HEK293 (cell line): ENCODE data around the gene KIF2C.

Source experiments
- FEZF1 ChIP-seq: fragments of 450-650 bp; formaldehyde crosslinking; IDR thresholded peaks from 2 replicates; pipeline ENCODE4 v1.5.1; 2016; ENCODE audit warnings: missing biosample characterization, missing genetic modification characterization
- GFI1B ChIP-seq: fragments of 450-650 bp; formaldehyde crosslinking; IDR thresholded peaks from 2 replicates; pipeline ENCODE4 v1.5.1; 2016; ENCODE audit warnings: missing biosample characterization, missing genetic modification characterization
- IKZF3 ChIP-seq: fragments of 450-650 bp; IDR thresholded peaks from 2 replicates; pipeline ENCODE4 v1.5.0; 2018; ENCODE audit warnings: missing biosample characterization, mild to moderate bottlenecking, missing genetic modification characterization, moderate library complexity
- KLF8 ChIP-seq: fragments of 450-650 bp; formaldehyde crosslinking; IDR thresholded peaks from 2 replicates; pipeline ENCODE4 v1.5.1; 2016; ENCODE audit warnings: missing biosample characterization, missing genetic modification characterization
- KLF9 ChIP-seq: fragments of 450-650 bp; formaldehyde crosslinking; IDR thresholded peaks from 2 replicates; pipeline ENCODE4 v1.5.1; 2016; ENCODE audit warnings: missing biosample characterization, missing genetic modification characterization, low read depth
- OVOL3 ChIP-seq: fragments of 450-650 bp; formaldehyde crosslinking; IDR thresholded peaks from 2 replicates; pipeline ENCODE4 v1.5.1; 2016; ENCODE audit warnings: missing biosample characterization, missing genetic modification characterization
- PATZ1 ChIP-seq: fragments of 450-650 bp; formaldehyde crosslinking; IDR thresholded peaks from 2 replicates; pipeline ENCODE4 v1.5.1; 2016; ENCODE audit warnings: missing biosample characterization, missing genetic modification characterization
- REPIN1 ChIP-seq: fragments of 450-650 bp; formaldehyde crosslinking; IDR thresholded peaks from 2 replicates; pipeline ENCODE4 v1.5.1; 2017; ENCODE audit warnings: missing biosample characterization, missing genetic modification characterization, low read depth
- SP2 ChIP-seq: fragments of 450-650 bp; formaldehyde crosslinking; IDR thresholded peaks from 2 replicates; pipeline ENCODE4 v1.5.1; 2016; ENCODE audit warnings: missing biosample characterization, missing genetic modification characterization
- SP7 ChIP-seq: fragments of 450-650 bp; formaldehyde crosslinking; IDR thresholded peaks from 2 replicates; pipeline ENCODE4 v1.5.1; 2016; ENCODE audit warnings: missing biosample characterization, missing genetic modification characterization
- TCF7L2 ChIP-seq: IDR thresholded peaks from 2 replicates; pipeline ENCODE4 v1.6.1; 2011; ENCODE audit warnings: low read depth, mild to moderate bottlenecking, inconsistent platforms, low read length, moderate library complexity, borderline replicate concordance
- ZFP3 ChIP-seq: fragments of 450-650 bp; formaldehyde crosslinking; IDR thresholded peaks from 2 replicates; pipeline ENCODE4 v1.5.1; 2016; ENCODE audit warnings: low read depth, missing biosample characterization, missing genetic modification characterization
- ZNF10 ChIP-seq: fragments of 450-650 bp; formaldehyde crosslinking; IDR thresholded peaks from 2 replicates; pipeline ENCODE4 v1.5.1; 2017; ENCODE audit warnings: missing biosample characterization, missing genetic modification characterization
- ZNF146 ChIP-seq: fragments of 450-650 bp; formaldehyde crosslinking; IDR thresholded peaks from 2 replicates; pipeline ENCODE4 v1.5.1; 2016; ENCODE audit warnings: missing biosample characterization, missing genetic modification characterization
- ZNF174 ChIP-seq: fragments of 450-650 bp; formaldehyde crosslinking; IDR thresholded peaks from 2 replicates; pipeline ENCODE4 v1.5.0; 2017; ENCODE audit warnings: missing biosample characterization, mild to moderate bottlenecking, missing genetic modification characterization
- ZNF184 ChIP-seq: fragments of 450-650 bp; IDR thresholded peaks from 2 replicates; pipeline ENCODE4 v1.5.1; 2018; ENCODE audit warnings: missing biosample characterization, mild to moderate bottlenecking, missing genetic modification characterization
- ZNF2 ChIP-seq: fragments of 450-650 bp; formaldehyde crosslinking; IDR thresholded peaks from 2 replicates; pipeline ENCODE4 v1.5.1; 2016; ENCODE audit warnings: missing biosample characterization, missing genetic modification characterization
- ZNF521 ChIP-seq: fragments of 450-650 bp; formaldehyde crosslinking; IDR thresholded peaks from 2 replicates; pipeline ENCODE4 v1.5.1; 2017; ENCODE audit warnings: missing biosample characterization, mild to moderate bottlenecking, missing genetic modification characterization
- ZNF555 ChIP-seq: fragments of 450-650 bp; formaldehyde crosslinking; conservative IDR thresholded peaks from 2 replicates; pipeline ENCODE4 v1.5.1; 2017; ENCODE audit warnings: missing biosample characterization, mild to moderate bottlenecking, missing genetic modification characterization, inconsistent platforms
- ZNF561 ChIP-seq: fragments of 450-650 bp; IDR thresholded peaks from 2 replicates; pipeline ENCODE4 v1.5.1; 2018; ENCODE audit warnings: missing biosample characterization, missing genetic modification characterization, borderline replicate concordance
- ZNF654 ChIP-seq: fragments of 450-650 bp; formaldehyde crosslinking; IDR thresholded peaks from 2 replicates; pipeline ENCODE4 v1.5.1; 2016; ENCODE audit warnings: low read depth, missing biosample characterization, missing genetic modification characterization
- ZNF670 ChIP-seq: fragments of 450-650 bp; formaldehyde crosslinking; IDR thresholded peaks from 2 replicates; pipeline ENCODE4 v1.5.1; 2016; ENCODE audit warnings: missing biosample characterization, missing genetic modification characterization, low read depth
- ZNF777 ChIP-seq: fragments of 450-650 bp; formaldehyde crosslinking; IDR thresholded peaks from 2 replicates; pipeline ENCODE4 v1.5.1; 2017; ENCODE audit warnings: missing biosample characterization, missing genetic modification characterization, borderline replicate concordance
- ZNF792 ChIP-seq: fragments of 450-650 bp; formaldehyde crosslinking; IDR thresholded peaks from 2 replicates; pipeline ENCODE4 v1.5.1; 2016; ENCODE audit warnings: missing biosample characterization, missing genetic modification characterization
- ZNF837 ChIP-seq: fragments of 450-650 bp; formaldehyde crosslinking; IDR thresholded peaks from 2 replicates; pipeline ENCODE4 v1.5.1; 2016; ENCODE audit warnings: missing biosample characterization, missing genetic modification characterization
- TF ChIP-seq, protein P1 (sequence below): fragments of 450-650 bp; formaldehyde crosslinking; IDR thresholded peaks from 2 replicates; pipeline ENCODE4 v1.5.1; 2016; ENCODE audit warnings: missing biosample characterization, missing genetic modification characterization
- TF ChIP-seq, protein P2 (sequence below): fragments of 450-650 bp; formaldehyde crosslinking; IDR thresholded peaks from 2 replicates; pipeline ENCODE4 v1.5.1; 2016; ENCODE audit warnings: missing biosample characterization, missing genetic modification characterization
- TF ChIP-seq, protein P3 (sequence below): fragments of 450-650 bp; formaldehyde crosslinking; IDR thresholded peaks from 2 replicates; pipeline ENCODE4 v1.5.1; 2017; ENCODE audit warnings: missing biosample characterization, mild to moderate bottlenecking, missing genetic modification characterization, moderate library complexity
- TF ChIP-seq, protein P4 (sequence below): IDR thresholded peaks from 2 replicates; pipeline ENCODE4 v1.6.1; 2011; ENCODE audit warnings: mild to moderate bottlenecking, low read depth, low read length, borderline replicate concordance
- TF ChIP-seq, protein P5 (sequence below): fragments of 450-650 bp; formaldehyde crosslinking; IDR thresholded peaks from 2 replicates; pipeline ENCODE4 v1.5.1; 2017; ENCODE audit warnings: missing biosample characterization, missing genetic modification characterization

KIF2C gene

GRCh38 chr1:44721485-44722361 is 17.9 kb upstream of the KIF2C start (continued):
- TF ChIP-seq ZNF174 (tag by site-specific recombination) (no peak), ZNF555 (no peak), ZNF837 (tag by site-specific recombination) (no peak), KLF8 (tag by site-specific recombination) (peak; percentile 77), ZNF777 (tag by site-specific recombination) (no peak), KLF9 (tag by site-specific recombination) (0 out of 2 replicates have a peak, but pooled peaks have one; percentile 17), SP2 (tag by site-specific recombination) (peak; percentile 27; the same call in 1 of the 2 replicates), ZNF146 (0 out of 2 replicates have a peak, but pooled peaks have one; percentile 36), OVOL3 (tag by site-specific recombination) (0 out of 2 replicates have a peak, but pooled peaks have one; percentile 37), ZFP3 (tag by site-specific recombination) (peak; percentile 42; the same call in 1 of the 2 replicates), ZNF792 (tag by site-specific recombination) (no peak), REPIN1 (no peak), IKZF3 (peak; percentile 9; the same call in 1 of the 2 replicates), SP7 (peak; percentile 24; the same call in 1 of the 2 replicates), ZNF10 (no peak), GFI1B (tag by site-specific recombination) (peak; percentile 81), ZNF654 (tag by site-specific recombination) (peak; percentile 4; the same call in 1 of the 2 replicates), ZNF670 (no peak), ZNF561 (tag by site-specific recombination) (peak; percentile 50; the same call in 1 of the 2 replicates), FEZF1 (peak; percentile 90), ZNF2 (tag by site-specific recombination) (peak; percentile 88), ZNF184 (tag by site-specific recombination) (peak; percentile 21; the same call in 1 of the 2 replicates), TCF7L2 (0 out of 2 replicates have a peak, but pooled peaks have one; percentile 30), ZNF521 (no peak), PATZ1 (tag by site-specific recombination) (peak; percentile 55; the same call in 1 of the 2 replicates)
- TF ChIP-seq, protein P1, sequence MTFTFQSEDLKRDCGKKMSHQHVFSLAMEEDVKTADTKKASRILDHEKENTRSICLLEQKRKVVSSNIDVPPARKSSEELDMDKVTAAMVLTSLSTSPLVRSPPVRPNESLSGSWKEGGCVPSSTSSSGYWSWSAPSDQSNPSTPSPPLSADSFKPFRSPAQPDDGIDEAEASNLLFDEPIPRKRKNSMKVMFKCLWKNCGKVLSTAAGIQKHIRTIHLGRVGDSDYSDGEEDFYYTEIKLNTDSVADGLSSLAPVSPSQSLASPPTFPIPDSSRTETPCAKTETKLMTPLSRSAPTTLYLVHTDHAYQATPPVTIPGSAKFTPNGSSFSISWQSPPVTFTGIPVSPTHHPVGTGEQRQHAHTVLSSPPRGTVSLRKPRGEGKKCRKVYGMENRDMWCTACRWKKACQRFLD (tag by site-specific recombination), result no peak
- TF ChIP-seq, protein P2, sequence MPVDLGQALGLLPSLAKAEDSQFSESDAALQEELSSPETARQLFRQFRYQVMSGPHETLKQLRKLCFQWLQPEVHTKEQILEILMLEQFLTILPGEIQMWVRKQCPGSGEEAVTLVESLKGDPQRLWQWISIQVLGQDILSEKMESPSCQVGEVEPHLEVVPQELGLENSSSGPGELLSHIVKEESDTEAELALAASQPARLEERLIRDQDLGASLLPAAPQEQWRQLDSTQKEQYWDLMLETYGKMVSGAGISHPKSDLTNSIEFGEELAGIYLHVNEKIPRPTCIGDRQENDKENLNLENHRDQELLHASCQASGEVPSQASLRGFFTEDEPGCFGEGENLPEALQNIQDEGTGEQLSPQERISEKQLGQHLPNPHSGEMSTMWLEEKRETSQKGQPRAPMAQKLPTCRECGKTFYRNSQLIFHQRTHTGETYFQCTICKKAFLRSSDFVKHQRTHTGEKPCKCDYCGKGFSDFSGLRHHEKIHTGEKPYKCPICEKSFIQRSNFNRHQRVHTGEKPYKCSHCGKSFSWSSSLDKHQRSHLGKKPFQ (tag by site-specific recombination), result peak; percentile 74
- TF ChIP-seq, protein P3, sequence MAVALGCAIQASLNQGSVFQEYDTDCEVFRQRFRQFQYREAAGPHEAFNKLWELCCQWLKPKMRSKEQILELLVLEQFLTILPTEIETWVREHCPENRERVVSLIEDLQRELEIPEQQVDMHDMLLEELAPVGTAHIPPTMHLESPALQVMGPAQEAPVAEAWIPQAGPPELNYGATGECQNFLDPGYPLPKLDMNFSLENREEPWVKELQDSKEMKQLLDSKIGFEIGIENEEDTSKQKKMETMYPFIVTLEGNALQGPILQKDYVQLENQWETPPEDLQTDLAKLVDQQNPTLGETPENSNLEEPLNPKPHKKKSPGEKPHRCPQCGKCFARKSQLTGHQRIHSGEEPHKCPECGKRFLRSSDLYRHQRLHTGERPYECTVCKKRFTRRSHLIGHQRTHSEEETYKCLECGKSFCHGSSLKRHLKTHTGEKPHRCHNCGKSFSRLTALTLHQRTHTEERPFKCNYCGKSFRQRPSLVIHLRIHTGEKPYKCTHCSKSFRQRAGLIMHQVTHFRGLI (tag by site-specific recombination), result peak; percentile 10; the same call in 1 of the 2 replicates
- TF ChIP-seq, protein P4, sequence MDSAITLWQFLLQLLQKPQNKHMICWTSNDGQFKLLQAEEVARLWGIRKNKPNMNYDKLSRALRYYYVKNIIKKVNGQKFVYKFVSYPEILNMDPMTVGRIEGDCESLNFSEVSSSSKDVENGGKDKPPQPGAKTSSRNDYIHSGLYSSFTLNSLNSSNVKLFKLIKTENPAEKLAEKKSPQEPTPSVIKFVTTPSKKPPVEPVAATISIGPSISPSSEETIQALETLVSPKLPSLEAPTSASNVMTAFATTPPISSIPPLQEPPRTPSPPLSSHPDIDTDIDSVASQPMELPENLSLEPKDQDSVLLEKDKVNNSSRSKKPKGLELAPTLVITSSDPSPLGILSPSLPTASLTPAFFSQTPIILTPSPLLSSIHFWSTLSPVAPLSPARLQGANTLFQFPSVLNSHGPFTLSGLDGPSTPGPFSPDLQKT, result no peak
- TF ChIP-seq, protein P5, sequence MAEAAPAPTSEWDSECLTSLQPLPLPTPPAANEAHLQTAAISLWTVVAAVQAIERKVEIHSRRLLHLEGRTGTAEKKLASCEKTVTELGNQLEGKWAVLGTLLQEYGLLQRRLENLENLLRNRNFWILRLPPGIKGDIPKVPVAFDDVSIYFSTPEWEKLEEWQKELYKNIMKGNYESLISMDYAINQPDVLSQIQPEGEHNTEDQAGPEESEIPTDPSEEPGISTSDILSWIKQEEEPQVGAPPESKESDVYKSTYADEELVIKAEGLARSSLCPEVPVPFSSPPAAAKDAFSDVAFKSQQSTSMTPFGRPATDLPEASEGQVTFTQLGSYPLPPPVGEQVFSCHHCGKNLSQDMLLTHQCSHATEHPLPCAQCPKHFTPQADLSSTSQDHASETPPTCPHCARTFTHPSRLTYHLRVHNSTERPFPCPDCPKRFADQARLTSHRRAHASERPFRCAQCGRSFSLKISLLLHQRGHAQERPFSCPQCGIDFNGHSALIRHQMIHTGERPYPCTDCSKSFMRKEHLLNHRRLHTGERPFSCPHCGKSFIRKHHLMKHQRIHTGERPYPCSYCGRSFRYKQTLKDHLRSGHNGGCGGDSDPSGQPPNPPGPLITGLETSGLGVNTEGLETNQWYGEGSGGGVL (tag by site-specific recombination), result no peak
